GM21786 (cell line): ENCODE data around the gene ZNF121.

Experiments used
- ATAC-seq: cut with Tn5 transposase; IDR thresholded peaks from one replicate; pipeline ENCODE4 v1.9.1; 2021; ENCODE audit not compliant: unreplicated experiment

ZNF121 gene

GRCh38 chr19:9538183-9539058 lies 45.9 kb downstream of the ZNF121 start, which contains the start of gene ZNF426:
Gene ZNF426 (minus strand): TSS chr19:9538645. CDS start chr19:9536232, 2,413 bp downstream.
- ATAC-seq: peak; percentile 61

GRCh38 chr19:9535934-9536333 lies 48.4 kb downstream of the ZNF121 start:
- no peak for ATAC-seq

GRCh38 chr19:9531933-9532332 lies 52.4 kb downstream of the ZNF121 start:
- no peak for ATAC-seq

GRCh38 chr19:9528757-9529336 lies 55.5 kb downstream of the ZNF121 start:
- ATAC-seq: no peak

- no peak for ATAC-seq
Measured at GRCh38 chr19:9523885-9524474, 60.3 kb downstream of the ZNF121 start.
